HG03469 (cell line): ENCODE data around the gene TMPRSS2.

Experiments used
- ATAC-seq: cut with Tn5 transposase; IDR thresholded peaks from one replicate; pipeline ENCODE4 v1.9.1; 2021; ENCODE audit warnings: mild to moderate bottlenecking, moderate library complexity, moderate number of reproducible peaks; ENCODE audit not compliant: unreplicated experiment

Gene TMPRSS2

DNA sequence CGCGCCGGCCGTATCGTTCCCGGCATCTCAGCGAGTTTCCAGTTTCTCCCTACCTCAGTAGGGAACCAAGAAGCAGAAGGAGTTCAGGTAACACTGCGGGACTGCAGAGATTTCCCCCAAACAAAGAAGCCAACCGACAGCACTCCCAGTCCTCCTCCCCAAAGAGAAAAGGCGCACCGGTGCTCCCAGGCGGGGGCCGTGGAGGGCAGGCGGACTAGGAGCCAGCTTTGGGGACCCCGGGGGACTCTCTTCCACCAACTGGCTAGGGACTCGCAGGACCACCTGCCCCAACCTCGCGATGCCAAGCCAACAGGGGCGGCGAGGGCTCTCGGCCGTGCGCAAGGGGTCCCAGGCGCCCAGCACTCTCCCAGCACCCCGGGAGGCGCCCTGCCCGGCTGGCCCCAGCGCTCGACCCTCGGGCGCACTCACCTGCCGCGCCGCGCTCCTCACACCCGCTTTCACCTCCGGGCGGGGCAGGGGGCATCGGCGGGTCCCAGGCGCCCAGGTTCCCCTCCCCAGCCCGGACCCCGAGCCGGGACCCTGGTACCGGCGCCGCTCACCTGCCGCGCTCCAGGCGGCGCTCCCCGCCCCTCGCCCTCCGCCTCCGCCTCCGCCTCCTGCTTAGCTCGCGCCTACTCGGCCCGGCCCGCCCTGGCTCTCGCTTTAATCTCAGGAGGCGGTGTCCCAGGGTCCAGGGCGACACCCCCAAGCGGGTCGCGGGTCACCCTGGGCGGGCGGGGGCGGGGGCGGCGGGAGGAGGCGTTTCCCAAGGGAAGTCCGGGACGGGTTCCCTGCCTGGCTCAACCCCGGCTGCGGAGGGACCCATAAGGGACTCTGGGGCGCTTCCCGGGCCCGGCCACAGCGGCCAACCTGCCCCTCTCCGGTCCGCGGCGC is at the start of gene TMPRSS2:
TSS of gene TMPRSS2 (minus strand) at position 638 of the 894 bp plus-strand sequence. CDS start 10,025 bp downstream, outside the sequence.
- ATAC-seq, result no peak

DNA sequence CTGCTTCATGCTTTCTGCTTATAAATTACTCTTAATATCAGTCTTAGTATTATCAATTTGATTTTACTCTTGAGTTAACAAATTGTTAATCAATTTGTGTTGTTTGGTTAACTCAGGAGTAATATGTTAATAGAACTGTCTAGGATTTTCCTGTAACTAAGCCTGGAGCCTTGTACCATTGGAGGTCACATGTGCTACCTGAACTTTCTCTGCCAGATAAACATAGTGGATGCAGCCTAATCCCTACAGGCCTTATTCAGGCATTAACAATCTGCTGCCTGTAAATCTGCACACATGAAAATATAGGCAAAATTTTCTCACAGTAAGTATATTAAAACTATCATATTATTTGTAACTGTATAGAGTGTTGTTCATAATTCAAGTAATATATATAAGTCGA is 47.1 kb upstream of the TMPRSS2 start:
- ATAC-seq, result no peak

DNA sequence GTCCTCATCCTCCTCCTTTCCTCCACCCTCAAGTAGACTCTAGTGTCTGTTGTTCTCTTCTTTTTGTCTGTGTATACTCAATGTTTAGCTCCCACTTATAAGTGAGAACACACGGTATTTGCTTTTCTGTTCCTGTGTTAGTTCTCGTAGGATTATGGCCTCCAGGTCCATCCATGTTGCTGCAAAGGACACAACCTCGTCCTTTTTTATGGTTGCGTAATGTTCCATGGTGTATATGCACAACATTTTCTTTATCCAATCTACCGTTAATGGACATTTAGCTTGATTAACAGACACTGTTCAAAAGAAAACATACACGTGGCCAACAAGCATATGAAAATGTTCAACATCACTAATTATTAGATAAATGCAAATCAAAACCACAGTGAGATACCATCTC is 44.3 kb upstream of the TMPRSS2 start:
- ATAC-seq, result no peak

DNA sequence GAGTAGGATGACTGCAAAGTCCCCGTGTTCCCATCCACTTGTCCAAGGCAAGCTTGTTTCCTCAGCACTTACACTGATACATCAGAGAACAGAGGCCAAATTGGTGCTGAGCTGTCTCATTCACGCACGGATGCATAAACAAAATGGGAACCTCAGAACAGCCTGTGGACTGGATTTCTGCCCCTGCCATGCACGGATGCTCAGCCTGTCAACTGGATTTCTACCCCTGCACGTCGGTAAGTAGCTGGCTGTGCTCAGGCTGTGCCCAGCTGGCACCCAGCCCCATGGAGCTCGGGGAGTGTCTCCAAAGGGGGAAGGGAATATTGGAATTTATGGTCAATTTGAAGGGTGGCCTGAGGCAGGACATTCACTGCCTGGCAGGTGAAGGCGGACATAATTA is 40.8 kb upstream of the TMPRSS2 start:
- ATAC-seq, result no peak

DNA sequence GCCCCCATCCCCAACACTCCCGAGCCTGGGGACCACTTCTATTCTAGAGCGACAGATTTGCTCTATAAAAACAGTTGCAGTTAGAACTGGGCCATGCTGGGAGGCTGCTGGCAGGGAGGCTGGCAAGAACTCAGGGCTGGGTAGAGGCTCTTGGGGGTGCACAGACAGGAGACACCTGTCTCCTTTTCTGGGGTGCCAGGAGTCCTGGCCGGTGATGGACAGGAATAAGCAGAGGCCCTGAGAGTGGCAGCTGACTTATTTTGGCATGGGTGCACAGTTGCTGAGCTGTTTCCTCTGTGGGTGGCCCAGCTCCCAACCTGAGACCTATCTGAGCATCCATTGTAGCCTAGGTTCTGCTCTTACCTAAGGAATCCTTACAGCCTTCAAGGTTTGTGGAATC is 39.2 kb upstream of the TMPRSS2 start:
- no peak for ATAC-seq

DNA sequence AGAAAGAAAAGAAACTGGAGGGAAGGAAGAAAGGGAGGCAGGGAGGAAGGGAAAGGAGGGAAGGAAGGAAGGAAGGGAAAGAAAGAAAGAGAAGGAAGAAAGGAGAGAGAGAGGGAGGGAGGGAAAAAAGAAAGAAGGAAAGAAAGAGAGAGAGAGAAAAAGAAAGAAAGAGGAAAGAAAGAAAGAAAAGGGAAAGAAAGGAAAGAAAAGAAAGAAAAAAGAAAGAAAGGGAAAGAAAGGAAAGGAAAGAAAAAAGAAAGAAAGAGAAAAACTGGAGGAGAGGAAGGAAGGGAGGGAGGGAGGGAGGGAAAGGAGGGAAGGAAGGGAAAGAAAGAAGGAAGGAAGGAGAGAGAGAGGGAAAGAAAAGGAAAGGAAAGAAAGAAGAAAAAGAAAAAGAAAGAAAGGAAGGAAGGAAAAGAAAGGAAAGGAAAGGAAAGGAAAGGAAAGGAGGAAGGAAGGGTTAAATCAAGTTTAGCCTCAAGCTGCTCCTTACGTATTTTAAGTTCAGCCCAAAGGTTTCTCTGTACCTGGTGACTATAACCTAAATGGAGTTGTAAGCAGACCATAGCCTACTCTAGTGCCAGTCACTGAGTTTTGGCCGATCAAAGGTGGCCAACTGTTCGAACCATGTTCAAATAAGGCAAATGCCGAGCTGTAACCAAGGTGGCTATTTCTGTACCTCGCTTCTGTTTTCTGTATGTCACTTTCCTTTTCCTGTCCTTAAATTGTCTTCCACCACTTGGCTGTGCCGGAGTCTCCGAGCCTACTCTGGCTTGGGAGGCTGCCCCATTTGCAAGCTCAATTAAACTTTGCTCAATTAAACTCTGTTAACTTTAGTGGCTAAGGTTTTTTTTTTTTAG is 37.8 kb upstream of the TMPRSS2 start:
- ATAC-seq, result no peak

DNA sequence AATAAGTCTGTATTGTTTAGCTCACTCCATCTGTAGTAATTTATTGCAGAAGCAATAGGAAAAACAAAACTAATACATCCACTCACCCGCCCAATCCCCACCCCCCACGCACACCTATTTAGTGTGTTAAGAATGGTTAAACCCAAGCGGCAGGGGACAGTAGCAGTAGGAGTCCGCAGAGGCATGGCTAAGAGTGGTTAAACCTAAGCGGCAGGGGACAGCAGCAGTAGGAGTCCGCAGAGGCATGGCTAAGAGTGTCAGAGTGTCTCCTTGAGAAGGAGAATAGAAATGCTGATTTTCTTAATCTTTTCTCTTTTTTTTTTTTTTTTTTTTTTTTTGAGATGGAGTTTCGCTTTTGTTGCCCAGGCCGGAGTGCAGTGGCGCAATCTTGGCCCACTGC is 34.8 kb upstream of the TMPRSS2 start:
- no peak for ATAC-seq

DNA sequence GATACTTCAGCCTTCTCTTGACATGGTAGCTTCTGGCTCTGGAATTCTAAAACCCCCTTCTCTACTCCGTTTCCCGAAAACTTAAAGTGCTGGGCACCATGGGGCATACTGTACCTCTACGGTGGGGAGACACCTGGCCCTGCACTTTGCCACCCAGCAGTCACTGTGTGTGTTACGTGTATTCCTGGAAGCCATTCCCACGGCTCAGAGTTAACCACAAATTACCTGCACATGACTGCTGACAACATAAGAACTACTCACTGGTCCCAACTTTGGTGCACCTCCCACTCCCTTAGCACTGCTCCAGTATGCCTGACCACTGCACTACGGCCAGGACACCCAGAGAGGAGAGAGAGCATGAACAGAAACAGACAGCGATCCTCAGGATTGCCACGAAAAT is 29.4 kb upstream of the TMPRSS2 start:
- ATAC-seq, result no peak

DNA sequence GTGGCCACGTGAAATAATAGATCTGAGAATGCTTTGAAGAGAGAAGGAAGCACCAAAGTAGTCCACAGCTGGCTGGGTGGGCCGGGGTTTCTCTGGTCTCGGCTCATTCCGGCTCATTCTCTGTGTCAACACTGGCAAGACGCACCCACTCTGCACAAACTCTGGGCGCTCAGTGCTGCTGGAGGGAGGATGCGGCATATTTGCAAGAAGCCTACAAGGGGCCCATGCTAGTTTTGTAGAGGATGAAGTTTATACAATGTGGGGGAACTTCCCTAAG is 28.8 kb upstream of the TMPRSS2 start:
- ATAC-seq, result no peak

DNA sequence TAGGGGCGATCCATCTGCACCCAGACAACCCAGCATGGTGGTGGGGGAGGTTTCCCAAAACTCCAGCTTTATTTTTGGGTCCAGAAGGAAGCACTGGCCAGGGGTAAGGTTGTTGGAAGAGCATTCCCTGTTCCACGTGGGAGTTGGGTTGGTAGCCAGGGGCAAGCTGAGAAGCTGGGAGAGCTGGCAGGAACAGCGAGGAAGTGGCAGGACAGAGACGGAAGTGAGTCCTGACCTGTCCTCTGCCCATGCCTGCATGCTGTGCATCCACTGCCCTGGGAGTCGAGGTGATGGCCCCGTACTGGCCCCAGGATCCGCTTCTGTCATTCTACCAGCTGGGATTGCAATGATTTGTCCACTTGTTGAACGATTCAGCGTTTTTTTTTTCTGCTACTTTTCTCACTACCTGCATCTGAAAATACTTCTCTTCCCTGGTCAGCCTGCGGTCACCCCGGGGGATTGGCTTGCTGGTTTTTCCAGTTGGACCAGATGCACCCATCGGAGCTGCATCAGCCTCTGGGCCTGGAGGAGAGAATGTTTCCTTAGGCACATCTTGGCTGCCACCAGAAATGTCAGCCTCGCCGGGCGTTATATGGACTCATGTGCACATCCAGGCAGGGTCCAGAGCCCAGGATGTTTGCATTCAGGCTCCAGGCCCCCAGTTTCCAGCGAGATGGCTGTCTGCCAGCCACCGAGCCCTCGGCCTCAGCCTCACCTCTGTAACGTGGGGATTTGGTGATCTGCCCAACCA is 28.3 kb upstream of the TMPRSS2 start:
- ATAC-seq, result no peak

DNA sequence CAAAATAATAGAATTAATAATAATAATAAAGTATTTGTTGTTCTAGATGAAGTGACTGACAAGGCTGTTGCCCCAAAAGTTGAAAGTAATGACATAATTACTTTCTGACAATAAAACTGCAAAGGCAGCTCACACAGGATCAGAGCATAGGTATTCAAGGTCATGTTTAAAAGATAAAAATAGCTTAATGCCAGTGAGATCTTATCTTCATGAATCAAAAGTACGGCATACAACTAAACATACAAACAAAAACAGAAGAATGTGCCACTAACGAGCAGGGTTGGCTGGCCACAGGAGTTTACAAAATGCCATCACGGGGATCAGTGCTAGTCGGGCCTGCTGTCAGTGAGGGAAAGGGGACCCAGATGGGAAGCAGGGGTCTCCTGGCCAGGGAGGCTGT is 22.4 kb upstream of the TMPRSS2 start:
- no peak for ATAC-seq

DNA sequence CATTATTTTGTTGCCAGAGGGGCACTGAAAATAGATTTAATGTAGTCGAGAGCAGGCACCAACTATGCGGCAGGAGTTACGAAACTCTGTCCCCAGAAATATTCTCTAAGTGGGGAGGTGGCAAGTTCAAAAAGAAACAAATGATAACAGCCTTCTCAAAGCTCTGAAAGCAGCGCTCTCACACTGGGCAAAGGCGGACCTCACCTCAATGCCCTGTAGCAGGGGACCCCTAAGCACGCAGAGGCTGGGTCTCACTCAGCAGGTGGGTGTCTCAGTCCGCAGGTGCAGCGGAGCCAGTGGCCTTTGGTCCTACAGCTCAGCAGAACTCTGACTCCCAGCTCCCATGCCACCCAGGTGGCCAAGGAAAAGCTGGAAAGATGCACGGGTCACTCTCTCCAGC is 21.8 kb upstream of the TMPRSS2 start:
- no peak for ATAC-seq

DNA sequence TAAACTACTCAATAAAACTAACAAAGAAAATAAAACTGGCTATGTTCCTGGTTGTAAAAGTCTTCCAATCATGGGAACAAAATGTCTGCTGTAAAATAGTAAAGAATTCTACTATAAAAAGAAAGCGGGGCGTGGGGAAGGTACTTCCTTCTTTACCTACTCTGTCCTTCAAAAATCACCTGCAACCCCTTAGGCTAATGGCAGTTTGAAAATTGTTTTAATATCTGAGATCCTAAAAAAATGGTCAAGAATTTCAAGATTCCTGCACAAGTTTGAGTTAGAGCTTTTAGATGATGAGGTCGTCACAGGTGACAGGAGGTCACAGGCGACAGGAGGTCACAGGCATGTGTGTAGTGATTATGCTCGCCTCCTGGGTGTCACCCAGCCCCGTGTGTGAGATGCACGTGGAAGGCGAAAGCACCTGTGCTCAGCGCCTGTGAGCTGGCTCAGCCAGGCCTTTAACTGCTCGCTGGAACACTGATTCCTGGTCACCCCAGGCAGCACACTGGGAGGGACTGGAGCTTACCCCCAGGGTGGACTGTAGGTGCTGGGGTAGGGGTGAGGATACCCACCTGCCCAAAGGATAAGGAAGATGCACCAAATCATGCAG is 18.6 kb upstream of the TMPRSS2 start:
- no peak for ATAC-seq

DNA sequence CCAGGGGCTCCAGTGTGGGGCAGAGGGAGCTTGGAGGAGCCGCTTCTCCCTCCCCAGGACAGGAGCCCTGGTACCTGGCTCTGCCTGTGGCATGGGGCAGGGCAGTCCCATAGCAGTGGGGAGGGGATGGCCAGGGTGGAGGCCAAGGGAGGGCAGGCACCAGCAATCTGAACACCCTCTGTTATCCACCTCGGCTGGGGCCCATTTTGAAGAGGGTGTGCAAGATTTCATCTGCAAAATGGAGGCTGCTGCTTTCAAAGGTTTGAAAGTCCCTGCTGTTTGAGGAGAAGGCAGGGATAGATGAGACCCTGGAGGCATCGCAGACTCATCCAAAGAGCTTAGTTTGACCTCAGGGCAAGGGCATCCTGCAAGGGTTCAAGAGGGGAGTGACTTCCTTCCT is 15.2 kb upstream of the TMPRSS2 start:
- ATAC-seq, result no peak

DNA sequence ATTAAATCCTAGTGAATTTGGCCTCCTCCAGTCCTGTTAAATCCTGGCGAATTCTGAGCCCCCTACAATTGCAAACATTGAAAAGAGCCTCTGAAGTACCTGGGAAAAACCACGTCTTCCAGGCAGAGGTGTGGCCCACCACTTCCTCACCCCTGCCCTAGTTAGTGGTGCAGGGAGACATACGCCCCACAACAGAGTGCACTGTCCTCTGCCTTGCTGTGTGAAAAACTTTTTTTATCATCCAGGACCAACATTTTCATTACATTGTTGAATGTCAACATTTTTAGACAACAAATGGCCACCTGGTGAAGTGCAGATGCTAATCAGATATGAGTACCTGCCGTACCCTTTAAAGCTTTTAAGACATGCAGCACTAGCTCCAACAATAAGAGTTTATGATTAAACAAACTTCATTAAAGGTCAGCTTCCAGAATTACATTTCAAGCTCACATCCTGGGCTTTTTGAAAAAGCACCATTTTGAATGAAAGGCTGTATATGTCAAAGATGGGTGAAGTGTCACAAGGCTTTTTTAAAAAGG is 13.6 kb upstream of the TMPRSS2 start:
- no peak for ATAC-seq

DNA sequence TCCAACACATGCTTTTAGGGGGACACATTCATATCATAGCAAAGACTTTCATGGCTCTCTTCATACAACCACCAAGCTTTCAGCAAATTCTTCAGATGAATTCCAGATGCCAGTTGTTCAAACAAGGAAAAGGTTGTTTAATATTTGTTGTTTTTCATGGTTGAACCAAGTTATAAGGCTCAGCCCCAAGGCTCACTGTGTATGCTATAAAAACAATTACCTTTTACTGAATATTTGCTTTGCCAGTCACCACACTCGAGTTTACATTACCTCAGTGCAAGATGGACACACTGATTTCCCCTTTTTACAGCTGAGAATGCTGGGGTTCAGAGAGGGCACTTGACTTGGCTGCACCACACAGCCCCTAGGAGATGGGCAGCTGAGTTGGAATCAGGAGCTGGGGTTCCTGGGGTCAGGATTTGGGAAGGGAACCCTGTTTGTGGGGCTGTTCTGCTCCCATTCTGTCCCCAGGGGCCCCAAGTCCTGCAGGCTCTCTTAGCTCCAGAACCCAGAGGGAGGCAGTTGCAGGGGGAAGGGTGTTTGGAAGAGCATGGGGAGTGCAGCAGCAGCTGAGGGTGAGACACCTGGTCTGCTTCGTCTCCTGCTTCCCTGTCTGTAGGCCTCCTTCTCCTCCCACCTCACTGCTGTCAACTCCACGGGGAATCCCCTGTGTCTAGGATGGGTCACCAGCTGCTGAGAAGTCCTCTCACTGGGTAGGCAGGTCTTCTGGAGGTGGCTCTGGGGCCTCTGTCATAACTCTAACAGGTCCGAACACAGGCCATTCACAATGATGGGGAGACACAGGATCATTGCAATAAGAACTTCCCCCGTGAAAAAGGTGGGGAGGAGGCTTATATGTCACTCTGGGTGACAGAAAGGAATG is 12.8 kb upstream of the TMPRSS2 start:
- no peak for ATAC-seq

DNA sequence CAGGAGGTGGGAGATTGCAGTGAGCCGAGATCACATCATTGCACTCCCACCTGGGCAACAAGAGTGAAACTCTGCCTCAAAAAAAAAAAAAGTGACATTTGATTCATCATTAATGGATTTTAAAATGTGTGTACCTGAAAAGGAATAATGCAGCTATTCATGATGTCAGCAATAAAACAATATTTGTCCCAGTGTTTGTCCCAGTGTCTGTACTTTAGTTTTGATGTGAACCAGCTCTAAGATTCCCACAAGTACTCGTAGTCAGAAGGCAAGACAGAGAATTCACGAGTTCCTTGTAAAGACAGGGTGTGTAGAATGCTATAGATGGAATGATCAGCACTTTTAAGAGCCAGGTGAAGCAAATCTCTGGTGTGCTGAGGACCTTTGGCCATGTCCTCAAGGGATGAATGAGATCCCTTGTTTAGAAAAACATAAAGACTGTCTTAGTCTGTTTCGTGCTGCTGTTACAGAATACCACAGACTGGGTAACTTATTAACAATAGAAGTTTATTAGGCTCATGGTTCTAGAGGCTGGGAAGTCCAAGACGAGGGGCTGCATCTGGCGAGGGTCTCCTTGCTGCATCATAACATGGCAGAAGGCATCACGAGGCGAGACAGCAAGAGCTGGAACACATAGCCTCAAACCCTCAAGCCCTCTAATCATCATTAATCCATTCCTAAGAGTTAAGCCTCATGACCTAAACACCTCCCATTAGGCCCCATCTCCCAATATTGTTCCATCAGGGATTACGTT is 12.0 kb upstream of the TMPRSS2 start:
- no peak for ATAC-seq

DNA sequence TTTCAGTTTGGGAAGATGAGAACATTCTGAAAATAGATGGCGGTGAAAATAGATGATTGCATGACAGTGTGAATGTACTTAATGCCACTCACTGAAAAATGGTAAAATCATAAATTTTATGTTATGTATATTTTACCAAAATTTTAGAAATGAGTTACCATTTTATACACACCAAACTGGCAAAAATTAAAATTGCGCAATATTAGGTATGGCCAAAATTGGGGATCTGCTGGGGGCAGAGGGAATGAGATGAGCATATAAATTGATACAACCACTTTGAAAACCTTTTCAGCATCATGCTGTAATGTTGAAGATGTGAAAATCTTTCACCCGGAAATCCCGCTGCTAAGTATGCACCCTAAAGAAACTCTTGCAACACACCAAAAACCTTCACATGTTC is 10.8 kb upstream of the TMPRSS2 start:
- ATAC-seq, result no peak

DNA sequence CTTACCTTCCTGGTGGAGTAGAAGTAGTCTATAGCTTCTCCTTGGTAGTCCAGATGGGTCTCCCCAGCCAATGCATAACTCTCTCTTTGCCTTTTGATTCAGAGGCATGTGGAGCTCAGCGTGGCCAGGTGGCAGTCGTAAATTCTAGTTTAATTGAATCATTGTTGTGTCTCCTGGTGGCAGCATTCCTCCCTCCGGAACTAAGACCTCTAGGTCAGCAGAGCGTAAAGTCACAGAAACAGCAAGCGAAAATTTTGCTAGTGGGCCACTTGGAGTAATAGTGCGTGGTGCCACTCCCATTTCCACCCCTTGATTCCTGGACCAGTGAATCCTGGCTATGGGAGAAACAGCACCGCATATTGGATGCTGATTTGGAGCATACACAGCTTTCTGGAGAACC is 3.9 kb upstream of the TMPRSS2 start:
- ATAC-seq, result no peak
